ENCODE measurements around the gene JOSD1. TPM values are rescaled to one million over a fixed set of nuclear protein-coding genes. Genes with fewer than 3 reads are reported as not detected.

Gene JOSD1
- total and polyA plus RNA-seq, 4 donors, result 17.8 to 64.0 (median 43.8) TPM

DNA sequence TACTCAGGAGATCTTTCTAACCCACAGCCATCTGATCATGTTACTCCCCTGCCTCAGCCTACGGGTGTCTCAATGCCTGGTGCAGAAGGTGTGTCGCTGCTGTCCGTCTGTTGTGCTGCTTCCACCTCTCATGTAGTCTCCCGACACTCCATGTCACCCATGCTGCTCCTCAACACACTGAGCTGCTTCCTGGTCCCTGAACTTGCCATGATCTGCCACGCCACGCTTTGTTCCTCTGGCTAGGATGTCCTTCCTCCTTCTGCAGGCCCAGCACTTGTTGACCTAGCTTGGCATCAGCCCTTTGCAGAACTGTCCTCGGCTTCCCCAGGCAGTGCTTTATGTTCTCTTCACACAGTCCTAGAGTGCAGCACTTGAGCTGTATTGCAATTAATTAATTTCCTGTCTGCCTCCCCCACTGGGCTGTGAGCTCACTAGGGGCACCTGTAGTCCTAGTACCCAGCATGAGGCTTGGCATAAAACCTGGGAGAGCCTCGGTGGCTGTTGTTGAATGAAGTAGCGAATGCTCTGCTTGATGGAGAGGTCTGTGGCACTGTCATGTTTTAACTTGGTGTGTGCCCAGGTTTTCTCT is 14.5 kb upstream of the JOSD1 start:
- WGBS, 2 donors, result 69 to 75% methylated on average over 9 of the region's 9 CpGs
- no peak for DNase-seq
- Histone ChIP-seq H3K36me3 (ENCODE audit: control insufficient read depth in 4 of 4, insufficient read depth in 4 of 4, low read length in 4 of 4) (peaks cover 9 to 22% (median 17%) of the 10 kb centered on the region in 4 donors), H3K27me3 (ENCODE audit: control insufficient read depth in 3 of 3, insufficient read depth in 3 of 3, low read length in 2 of 3) (no peaks in the 10 kb centered on the region), H3K9me3 (ENCODE audit: control insufficient read depth in 4 of 4, insufficient read depth in 3 of 4, low read length in 3 of 4) (peaks cover 0 to 1% (median 0%) of the 10 kb centered on the region in 4 donors), H3K4me3 (no peak overlapping the region), H3K27ac (ENCODE audit: low read depth in 1 of 2, low read length in 1 of 2) (no peak overlapping the region), H3K4me1 (ENCODE audit: control insufficient read depth in 5 of 5, insufficient read depth in 5 of 5, low read length in 5 of 5) (peaks cover 0 to 19% (median 3%) of the 10 kb centered on the region in 5 donors), H3K9ac (ENCODE audit: insufficient read depth in 1 of 2, low read length in 2 of 2) (no peak overlapping the region)
- TF ChIP-seq, protein P1, sequence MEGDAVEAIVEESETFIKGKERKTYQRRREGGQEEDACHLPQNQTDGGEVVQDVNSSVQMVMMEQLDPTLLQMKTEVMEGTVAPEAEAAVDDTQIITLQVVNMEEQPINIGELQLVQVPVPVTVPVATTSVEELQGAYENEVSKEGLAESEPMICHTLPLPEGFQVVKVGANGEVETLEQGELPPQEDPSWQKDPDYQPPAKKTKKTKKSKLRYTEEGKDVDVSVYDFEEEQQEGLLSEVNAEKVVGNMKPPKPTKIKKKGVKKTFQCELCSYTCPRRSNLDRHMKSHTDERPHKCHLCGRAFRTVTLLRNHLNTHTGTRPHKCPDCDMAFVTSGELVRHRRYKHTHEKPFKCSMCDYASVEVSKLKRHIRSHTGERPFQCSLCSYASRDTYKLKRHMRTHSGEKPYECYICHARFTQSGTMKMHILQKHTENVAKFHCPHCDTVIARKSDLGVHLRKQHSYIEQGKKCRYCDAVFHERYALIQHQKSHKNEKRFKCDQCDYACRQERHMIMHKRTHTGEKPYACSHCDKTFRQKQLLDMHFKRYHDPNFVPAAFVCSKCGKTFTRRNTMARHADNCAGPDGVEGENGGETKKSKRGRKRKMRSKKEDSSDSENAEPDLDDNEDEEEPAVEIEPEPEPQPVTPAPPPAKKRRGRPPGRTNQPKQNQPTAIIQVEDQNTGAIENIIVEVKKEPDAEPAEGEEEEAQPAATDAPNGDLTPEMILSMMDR (IDR thresholded peaks at IDR 0.05; ENCODE audit: control extremely low read depth, extremely low read depth), result no peak
- ATAC-seq (ENCODE audit: insufficient read depth, low FRiP score), result no peak

DNA sequence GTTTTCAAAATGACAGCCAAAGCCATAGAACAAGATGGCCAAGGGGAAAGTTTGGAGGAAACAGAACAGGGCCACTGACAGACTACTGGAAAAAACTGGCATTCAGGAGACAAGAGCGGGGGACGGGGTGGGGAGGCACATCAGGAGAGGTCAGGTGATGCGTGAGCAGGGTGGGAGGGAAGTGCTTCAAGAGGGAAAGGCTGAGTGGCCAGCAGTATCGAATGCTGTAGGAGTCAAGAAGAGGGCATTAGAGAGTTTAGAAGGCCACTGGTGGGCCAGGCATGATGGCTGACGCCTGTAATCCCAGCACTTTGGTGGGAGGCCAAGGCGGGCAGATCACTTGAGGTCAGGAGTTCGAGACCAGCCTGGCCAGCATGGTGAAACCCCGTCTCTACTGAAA is 13.2 kb upstream of the JOSD1 start:
- Histone ChIP-seq H3K4me1 (ENCODE audit: control insufficient read depth in 5 of 5, insufficient read depth in 5 of 5, low read length in 5 of 5) (peaks cover 0 to 19% (median 3%) of the 10 kb centered on the region in 5 donors), H3K9me3 (ENCODE audit: control insufficient read depth in 4 of 4, insufficient read depth in 3 of 4, low read length in 3 of 4) (peaks cover 0 to 1% (median 0%) of the 10 kb centered on the region in 4 donors), H3K9ac (ENCODE audit: insufficient read depth in 1 of 2, low read length in 2 of 2) (no peak overlapping the region), H3K27ac (ENCODE audit: low read depth in 1 of 2, low read length in 1 of 2) (no peak overlapping the region), H3K27me3 (ENCODE audit: control insufficient read depth in 3 of 3, insufficient read depth in 3 of 3, low read length in 2 of 3) (no peaks in the 10 kb centered on the region), H3K4me3 (no peak overlapping the region), H3K36me3 (ENCODE audit: control insufficient read depth in 4 of 4, insufficient read depth in 4 of 4, low read length in 4 of 4) (peaks cover 9 to 25% (median 17%) of the 10 kb centered on the region in 4 donors)
- WGBS, 2 donors, result 86 to 92% methylated on average over 8 of the region's 8 CpGs
- ATAC-seq (ENCODE audit: insufficient read depth, low FRiP score) (no peak), DNase-seq (no peak)
- TF ChIP-seq, protein P1 (IDR thresholded peaks at IDR 0.05; ENCODE audit: control extremely low read depth, extremely low read depth), result no peak

DNA sequence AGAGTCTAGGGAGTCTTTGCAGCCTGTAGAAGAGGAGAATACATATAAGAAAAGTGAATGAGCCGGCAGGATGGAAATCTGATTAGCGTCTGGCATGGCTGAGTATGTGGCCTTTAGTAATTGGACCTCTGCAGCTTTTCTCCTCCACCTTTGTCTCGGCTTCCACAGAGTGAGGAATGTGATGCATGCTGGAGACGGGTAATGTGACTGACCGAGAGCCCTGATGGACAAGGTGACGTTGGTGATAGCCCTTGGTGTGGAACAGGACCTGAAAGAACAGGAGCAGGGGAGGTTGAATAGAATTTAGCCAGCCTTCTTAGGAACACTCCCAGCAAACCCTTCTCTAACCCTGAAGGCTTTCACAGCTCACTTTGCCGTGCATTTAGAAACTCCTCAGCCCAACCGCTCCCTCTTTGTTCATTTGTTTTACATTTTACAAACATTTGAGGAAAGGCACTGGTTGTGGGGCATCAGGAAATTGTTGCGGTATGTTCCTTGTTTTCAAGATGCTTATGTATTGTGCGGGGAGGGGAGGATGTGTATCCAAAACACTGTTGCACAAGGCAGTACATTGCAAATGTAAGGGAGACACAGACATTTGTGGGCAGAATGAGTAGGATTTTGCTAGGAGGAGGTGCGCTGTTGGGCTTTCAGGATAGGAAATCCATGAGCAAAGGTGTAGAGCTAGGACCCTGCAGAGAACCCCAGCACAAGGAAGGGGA is 11.9 kb upstream of the JOSD1 start:
- ATAC-seq (ENCODE audit: insufficient read depth, low FRiP score) (no peak), DNase-seq (no peak)
- TF ChIP-seq, protein P1 (IDR thresholded peaks at IDR 0.05; ENCODE audit: control extremely low read depth, extremely low read depth), result no peak
- Histone ChIP-seq H3K4me1 (ENCODE audit: control insufficient read depth in 5 of 5, insufficient read depth in 5 of 5, low read length in 5 of 5) (peaks cover 0 to 22% (median 8%) of the 10 kb centered on the region in 5 donors), H3K36me3 (ENCODE audit: control insufficient read depth in 4 of 4, insufficient read depth in 4 of 4, low read length in 4 of 4) (peaks cover 9 to 19% (median 16%) of the 10 kb centered on the region in 4 donors), H3K9me3 (ENCODE audit: control insufficient read depth in 4 of 4, insufficient read depth in 3 of 4, low read length in 3 of 4) (peaks cover 0 to 1% (median 0%) of the 10 kb centered on the region in 4 donors), H3K9ac (ENCODE audit: insufficient read depth in 1 of 2, low read length in 2 of 2) (no peak overlapping the region), H3K27me3 (ENCODE audit: control insufficient read depth in 3 of 3, insufficient read depth in 3 of 3, low read length in 2 of 3) (no peaks in the 10 kb centered on the region), H3K27ac (ENCODE audit: low read depth in 1 of 2, low read length in 1 of 2) (no peak overlapping the region), H3K4me3 (no peak overlapping the region)
- WGBS, 2 donors, result 59 to 78% methylated on average over 11 of the region's 11 CpGs

All from lung (tissue), 12 donors.